OCI-LY7 (cell line): Measurements from ENCODE around the gene ABHD12. TPM values are rescaled to one million over a fixed set of nuclear protein-coding genes. Genes with fewer than 3 reads are reported as not detected.

Source experiments
- BruUV-seq: library from RNA; stranded (reverse); fragments of 400-500 nt; replicated peaks from 2 replicates; lab custom pipeline; 2021; lab: Mats Ljungman, UMichigan
- CTCF ChIA-PET: fragments of 300-600 bp; sonication (Branson Sonifier 250); formaldehyde crosslinking; loops from one replicate; lab custom pipeline; 2022; ENCODE audit warnings: antibody characterized with exemption; ENCODE audit not compliant: unreplicated experiment; lab: Charles Lee
- POLR2A ChIA-PET: fragments of 300-600 bp; sonication (Branson Sonifier 250); formaldehyde crosslinking; loops from one replicate; lab custom pipeline; 2022; ENCODE audit warnings: antibody characterized with exemption; lab: Charles Lee
- DNase-seq: peaks from one replicate; pipeline ENCODE4 v3.0.0-alpha.2; 2015; ENCODE audit warnings: low spot score
- H2AFZ ChIP-seq: fragments of 200-600 bp; sonication (generic), shearing (Covaris generic); 2 replicates; pipeline ENCODE4 v1.6.1; 2014; ENCODE audit warnings: mild to moderate bottlenecking, antibody characterized with exemption, low read length, moderate library complexity
- H3K27ac ChIP-seq: fragments of 200-600 bp; sonication (generic); 2 replicates; pipeline ENCODE4 v1.5.1; 2014; ENCODE audit warnings: mixed run types, low read depth, mild to moderate bottlenecking, moderate library complexity, low read length, inconsistent platforms; ENCODE audit not compliant: poor library complexity, severe bottlenecking
- H3K36me3 ChIP-seq: fragments of 200-600 bp; sonication (generic); 2 replicates; pipeline ENCODE4 v1.6.1; 2014; ENCODE audit warnings: mild to moderate bottlenecking, antibody characterized with exemption, low read length, moderate library complexity, mixed read lengths; ENCODE audit not compliant: insufficient read depth
- H3K4me1 ChIP-seq: fragments of 200-600 bp; sonication (generic); 2 replicates; pipeline ENCODE4 v1.5.1; 2014; ENCODE audit warnings: mild to moderate bottlenecking, low read length; ENCODE audit not compliant: insufficient read depth, poor library complexity, severe bottlenecking
- H3K4me2 ChIP-seq: fragments of 200-600 bp; sonication (generic); 2 replicates; pipeline ENCODE4 v1.6.1; 2014; ENCODE audit warnings: mild to moderate bottlenecking, low read length
- H3K4me3 ChIP-seq: fragments of 200-600 bp; sonication (generic); 2 replicates; pipeline ENCODE4 v1.5.1; 2014; ENCODE audit warnings: mild to moderate bottlenecking, low read depth, low read length; ENCODE audit not compliant: poor library complexity, severe bottlenecking
- H3K79me2 ChIP-seq: fragments of 200-600 bp; sonication (generic); 2 replicates; pipeline ENCODE4 v1.6.1; 2016; ENCODE audit warnings: low read depth, mild to moderate bottlenecking, low read length, moderate library complexity, mixed read lengths; ENCODE audit not compliant: insufficient read depth
- H3K9me2 ChIP-seq: fragments of 200-600 bp; sonication (generic); 2 replicates; pipeline ENCODE4 v1.6.1; 2016; ENCODE audit warnings: mild to moderate bottlenecking, low read length, mixed read lengths; ENCODE audit not compliant: insufficient read depth
- H3K9me3 ChIP-seq: fragments of 200-600 bp; sonication (generic); 2 replicates; pipeline ENCODE4 v1.6.1; 2014; ENCODE audit warnings: mild to moderate bottlenecking, mixed run types, low read length, mixed read lengths
- H4K20me1 ChIP-seq: fragments of 200-600 bp; sonication (generic); 2 replicates; pipeline ENCODE4 v1.6.1; 2014; ENCODE audit warnings: mild to moderate bottlenecking, antibody characterized with exemption, low read length, moderate library complexity, mixed read lengths; ENCODE audit not compliant: insufficient read depth
- EZH2phosphoT487 ChIP-seq: fragments of 200-600 bp; sonication (generic); IDR thresholded peaks from 2 replicates; pipeline ENCODE4 v1.6.1; 2018; ENCODE audit warnings: low read depth, borderline replicate concordance, mild to moderate bottlenecking, mixed run types, antibody characterized with exemption, low read length, moderate library complexity, mixed read lengths
- intact Hi-C: fragments of 100-400 bp; cut with micrococcal nuclease; formaldehyde crosslinking; loops from one replicate; pipeline ENCODE4 v1.10.0; 2022; ENCODE audit not compliant: unreplicated experiment
- total RNA-seq, 2 experiments: library from RNA; depleted of rRNA in 1 of 2; stranded (reverse); fragments of >200 nt in 1 of 2; shearing (Covaris generic) in 1 of 2; gene quantifications; 2 replicates each; pipeline ENCODE4 v1.2.3, GENCODE V29; 2014 to 2022
- TF ChIP-seq, protein P1 (sequence below): fragments of 200-600 bp; sonication (generic); conservative IDR thresholded peaks from 2 replicates; pipeline ENCODE4 v1.5.1; 2014; ENCODE audit warnings: mild to moderate bottlenecking, antibody characterized with exemption, low read length, moderate library complexity, mixed read lengths

ABHD12 gene
- total RNA-seq, 2 experiments from 2014 or later: 10.6 to 12.9 TPM

DNA sequence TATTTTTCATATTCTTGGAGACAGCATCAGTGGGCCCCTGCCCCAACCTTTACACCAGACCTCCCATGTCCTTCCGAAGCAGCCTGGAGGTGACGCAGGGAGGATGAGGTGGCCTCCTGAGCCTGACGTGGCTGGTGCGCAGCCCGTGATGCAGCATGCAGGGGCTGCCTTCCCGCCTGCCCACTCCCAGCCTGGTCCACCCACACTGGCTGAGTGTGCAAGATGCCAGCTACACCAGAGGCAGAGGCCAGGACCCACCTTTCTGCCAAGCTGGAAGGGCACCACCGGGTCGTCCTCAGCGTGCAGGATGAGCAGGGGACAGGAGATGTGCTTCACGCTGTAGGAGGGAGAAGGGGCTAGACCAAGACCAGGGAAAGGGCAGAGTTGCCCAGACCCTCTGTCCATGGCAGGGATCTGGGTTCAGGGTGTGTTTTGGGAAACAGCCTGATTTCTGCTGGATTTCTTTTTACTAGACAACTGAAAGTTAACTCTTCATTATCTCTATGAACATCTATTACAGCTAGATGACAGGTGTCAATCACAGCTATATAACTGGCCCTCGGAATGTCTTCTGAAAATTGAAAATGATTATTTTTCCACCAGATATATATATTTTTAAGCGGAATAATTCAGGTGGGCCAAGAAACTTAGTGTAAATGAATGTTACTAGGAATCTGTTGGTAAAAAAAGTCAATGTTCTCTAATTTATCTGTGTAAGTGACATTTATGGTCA, 87.2 kb downstream of the ABHD12 start:
- no peaks in the 10 kb centered on the region for H3K9me3 ChIP-seq
- H3K27ac ChIP-seq: no peak overlapping the region
- H3K4me2 ChIP-seq: no peak overlapping the region
- no TSS peak for BruUV-seq
- DNase-seq: no peak
- no peaks in the 10 kb centered on the region for H3K9me2 ChIP-seq
- ChIA-PET CTCF (no interaction called here), POLR2A (no interaction called here)
- no peak for TF ChIP-seq EZH2phosphoT487
- no peaks in the 10 kb centered on the region for H3K36me3 ChIP-seq
- H4K20me1 ChIP-seq: no peaks in the 10 kb centered on the region
- H2AFZ ChIP-seq: no peak overlapping the region
- intact Hi-C loops: no loop called here
- H3K4me3 ChIP-seq: no peak overlapping the region
- no peaks in the 10 kb centered on the region for H3K4me1 ChIP-seq
- H3K79me2 ChIP-seq: no peaks in the 10 kb centered on the region

DNA sequence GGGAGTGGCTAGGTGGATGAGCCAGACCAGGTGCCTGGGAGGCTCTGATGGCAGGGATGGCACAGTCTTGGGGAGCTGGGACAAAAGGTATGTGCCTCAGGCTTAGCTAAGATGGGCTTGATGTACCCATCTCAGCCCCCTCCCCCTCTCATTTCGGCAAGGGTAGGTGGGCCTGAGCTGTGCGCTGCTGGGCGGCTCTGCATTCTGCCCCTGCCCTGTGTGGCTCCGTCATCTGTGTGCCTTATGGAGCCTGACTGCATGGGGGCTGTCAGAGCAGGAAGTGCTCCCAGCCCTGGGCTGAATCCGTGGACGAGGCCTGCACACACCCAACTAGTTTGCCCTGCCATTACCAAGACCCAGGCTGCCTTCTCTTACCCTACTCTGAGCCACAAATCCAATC, 88.0 kb downstream of the ABHD12 start:
- Histone ChIP-seq H4K20me1 (no peaks in the 10 kb centered on the region), H3K4me1 (no peaks in the 10 kb centered on the region), H2AFZ (no peak overlapping the region), H3K9me2 (no peaks in the 10 kb centered on the region), H3K4me3 (no peak overlapping the region), H3K36me3 (no peaks in the 10 kb centered on the region), H3K27ac (no peak overlapping the region), H3K79me2 (no peaks in the 10 kb centered on the region), H3K9me3 (no peaks in the 10 kb centered on the region), H3K4me2 (no peak overlapping the region)
- TF ChIP-seq, protein P1, sequence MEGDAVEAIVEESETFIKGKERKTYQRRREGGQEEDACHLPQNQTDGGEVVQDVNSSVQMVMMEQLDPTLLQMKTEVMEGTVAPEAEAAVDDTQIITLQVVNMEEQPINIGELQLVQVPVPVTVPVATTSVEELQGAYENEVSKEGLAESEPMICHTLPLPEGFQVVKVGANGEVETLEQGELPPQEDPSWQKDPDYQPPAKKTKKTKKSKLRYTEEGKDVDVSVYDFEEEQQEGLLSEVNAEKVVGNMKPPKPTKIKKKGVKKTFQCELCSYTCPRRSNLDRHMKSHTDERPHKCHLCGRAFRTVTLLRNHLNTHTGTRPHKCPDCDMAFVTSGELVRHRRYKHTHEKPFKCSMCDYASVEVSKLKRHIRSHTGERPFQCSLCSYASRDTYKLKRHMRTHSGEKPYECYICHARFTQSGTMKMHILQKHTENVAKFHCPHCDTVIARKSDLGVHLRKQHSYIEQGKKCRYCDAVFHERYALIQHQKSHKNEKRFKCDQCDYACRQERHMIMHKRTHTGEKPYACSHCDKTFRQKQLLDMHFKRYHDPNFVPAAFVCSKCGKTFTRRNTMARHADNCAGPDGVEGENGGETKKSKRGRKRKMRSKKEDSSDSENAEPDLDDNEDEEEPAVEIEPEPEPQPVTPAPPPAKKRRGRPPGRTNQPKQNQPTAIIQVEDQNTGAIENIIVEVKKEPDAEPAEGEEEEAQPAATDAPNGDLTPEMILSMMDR: no peak
- no peak for TF ChIP-seq EZH2phosphoT487
- no TSS peak for BruUV-seq
- POLR2A ChIA-PET: no interaction called here
- CTCF ChIA-PET: no interaction called here
- intact Hi-C loops: no loop called here
- no peak for DNase-seq

- Histone ChIP-seq H3K9me2 (no peaks in the 10 kb centered on the region), H4K20me1 (0 out of 2 replicates have a peak, but pooled peaks cover 3% of the 10 kb centered on the region), H3K4me3 (no peak overlapping the region), H3K27ac (no peak overlapping the region), H3K36me3 (peaks cover 5% of the 10 kb centered on the region; the same call in 1 of the 2 replicates), H3K9me3 (no peaks in the 10 kb centered on the region), H3K4me1 (peaks cover 8% of the 10 kb centered on the region), H3K79me2 (no peaks in the 10 kb centered on the region), H3K4me2 (no peak overlapping the region), H2AFZ (no peak overlapping the region)
- BruUV-seq: no TSS peak
- POLR2A ChIA-PET: no interaction called here
- intact Hi-C loops: no loop called here
- TF ChIP-seq, protein P1: no peak
- no peak for TF ChIP-seq EZH2phosphoT487
- CTCF ChIA-PET: no interaction called here
- DNase-seq: no peak
Observed at GRCh38 chr20:25301357-25301920, 89.2 kb downstream of the ABHD12 start.
